ENCODE data around the gene GMPR2. TPM values are rescaled to one million over a fixed set of nuclear protein-coding genes. Genes with fewer than 3 reads are reported as not detected.

Gene GMPR2
- polyA plus RNA-seq, 1 experiment, result 116 TPM

DNA sequence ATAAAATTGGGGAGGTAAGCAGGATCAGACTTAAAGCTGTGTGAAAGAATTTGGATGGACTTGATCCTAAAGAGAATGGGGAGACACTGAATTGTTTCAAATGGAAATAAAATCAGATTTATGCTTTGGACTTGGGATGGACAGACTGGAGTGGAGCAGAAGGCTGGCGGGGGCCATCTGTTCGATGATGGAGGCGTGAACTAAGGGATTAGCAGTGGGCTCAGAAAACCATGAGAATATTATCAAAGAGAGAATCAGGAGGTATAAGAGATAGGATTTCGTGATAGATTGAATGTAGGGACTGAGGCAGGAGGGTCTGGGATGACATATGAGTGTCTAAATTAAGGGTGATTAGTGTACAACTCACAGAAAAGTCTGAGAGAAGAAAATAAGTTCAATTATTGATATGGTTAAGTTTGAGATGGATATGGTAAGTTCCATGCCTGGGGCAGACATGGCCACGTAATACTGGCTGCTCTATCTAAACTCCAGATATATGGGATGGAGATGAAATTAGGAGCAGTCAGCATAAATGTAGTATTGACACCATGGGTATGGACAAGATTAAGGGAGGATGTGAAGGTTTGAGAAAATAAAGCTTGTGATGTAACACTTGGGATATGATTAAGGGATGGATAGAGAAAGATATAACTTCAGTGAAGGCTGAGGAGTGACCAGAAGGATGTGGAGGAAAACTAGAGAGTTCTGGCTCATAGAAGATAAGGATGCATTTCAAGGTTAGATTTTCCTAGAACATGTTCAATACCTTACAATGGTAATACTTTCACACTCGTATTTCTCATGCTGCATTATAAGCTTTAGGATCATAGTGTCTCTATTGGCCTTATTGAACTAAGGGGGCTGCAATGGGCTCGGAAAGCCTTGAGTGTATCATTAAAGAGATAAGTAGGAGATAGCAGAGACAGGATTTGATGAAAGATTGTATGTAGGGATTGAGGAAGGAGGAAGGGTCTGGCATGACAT, 28.3 kb upstream of the GMPR2 start:
- DNase-seq (ENCODE audit: low read depth), result no peak
- no peak for TF ChIP-seq CTCF (IDR thresholded peaks at IDR 0.05; ENCODE audit: insufficient read depth, low read depth, low read length)
- Histone ChIP-seq H3K36me3 (ENCODE audit: control insufficient read depth, insufficient read depth, low read length) (peaks cover 23% of the 10 kb centered on the region), H3K4me3 (ENCODE audit: low read depth, low read length) (no peak overlapping the region), H3K27me3 (ENCODE audit: control insufficient read depth, insufficient read depth, low read length) (no peaks in the 10 kb centered on the region)
- ChIA-PET POLR2A (no interaction called here), CTCF (interaction anchor here (1.1 kb wide), 1 partner anchor 12 kb away, joined by 3 read pairs; no protein-coding TSS in a partner anchor)

GRCh38 chr14:24206260-24207103, 26.2 kb upstream of the GMPR2 start:
- ChIA-PET POLR2A (no interaction called here), CTCF (interaction anchor here (0.5 to 1.7 kb wide), 3 partner anchors 11 to 729 kb away, joined by 3 to 5 read pairs (median 3); no protein-coding TSS in a partner anchor)
- no peak for TF ChIP-seq CTCF (IDR thresholded peaks at IDR 0.05; ENCODE audit: insufficient read depth, low read depth, low read length)
- H3K36me3 ChIP-seq (ENCODE audit: control insufficient read depth, insufficient read depth, low read length), result peaks cover 29% of the 10 kb centered on the region
- H3K27me3 ChIP-seq (ENCODE audit: control insufficient read depth, insufficient read depth, low read length), result no peaks in the 10 kb centered on the region
- no peak for DNase-seq (ENCODE audit: low read depth)
- H3K4me3 ChIP-seq (ENCODE audit: low read depth, low read length), result no peak overlapping the region

- no peak overlapping the region for H3K4me3 ChIP-seq (ENCODE audit: low read depth, low read length)
- ChIA-PET POLR2A (no interaction called here), CTCF (interaction anchor here (1.7 kb wide), 1 partner anchor 11 kb away, joined by 5 read pairs; no protein-coding TSS in a partner anchor)
- H3K27me3 ChIP-seq (ENCODE audit: control insufficient read depth, insufficient read depth, low read length), result no peaks in the 10 kb centered on the region
- no peak for DNase-seq (ENCODE audit: low read depth)
- peaks cover 27% of the 10 kb centered on the region for H3K36me3 ChIP-seq (ENCODE audit: control insufficient read depth, insufficient read depth, low read length)
- no peak for TF ChIP-seq CTCF (IDR thresholded peaks at IDR 0.05; ENCODE audit: insufficient read depth, low read depth, low read length)
Observed at GRCh38 chr14:24207104-24207551, 25.6 kb upstream of the GMPR2 start.

DNA sequence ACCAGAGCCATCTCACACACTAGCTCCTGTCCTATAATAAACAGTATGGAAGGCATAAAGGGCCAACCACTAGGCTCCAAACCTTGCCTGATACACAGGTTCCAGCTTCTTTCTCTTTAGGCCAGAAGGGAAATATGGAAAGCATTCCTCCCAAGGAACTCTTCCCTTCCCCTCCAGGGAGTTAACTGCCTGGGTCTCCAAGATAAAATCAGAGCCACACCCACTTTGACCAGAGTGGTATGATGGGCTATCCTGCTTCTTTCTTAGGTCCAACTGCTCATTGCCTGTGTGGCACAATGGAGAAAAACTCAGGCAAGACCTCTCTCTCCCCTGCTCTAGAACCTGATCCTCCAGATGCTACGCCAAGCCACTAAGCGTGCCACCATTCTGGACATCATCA, 25.1 kb upstream of the GMPR2 start:
- POLR2A ChIA-PET, result no interaction called here
- CTCF ChIA-PET, result interaction anchor here (1.7 kb wide), 1 partner anchor 12 kb away, joined by 5 read pairs; no protein-coding TSS in a partner anchor
- no peak for TF ChIP-seq CTCF (IDR thresholded peaks at IDR 0.05; ENCODE audit: insufficient read depth, low read depth, low read length)

More for the DNA sequence above, 25.1 kb upstream of the GMPR2 start:
- DNase-seq (ENCODE audit: low read depth), result no peak
- no peaks in the 10 kb centered on the region for H3K27me3 ChIP-seq (ENCODE audit: control insufficient read depth, insufficient read depth, low read length)
- H3K4me3 ChIP-seq (ENCODE audit: low read depth, low read length), result no peak overlapping the region
- H3K36me3 ChIP-seq (ENCODE audit: control insufficient read depth, insufficient read depth, low read length), result peaks cover 27% of the 10 kb centered on the region

All from BJ (cell line).